ENCODE results near the gene PABPN1L.

DNA sequence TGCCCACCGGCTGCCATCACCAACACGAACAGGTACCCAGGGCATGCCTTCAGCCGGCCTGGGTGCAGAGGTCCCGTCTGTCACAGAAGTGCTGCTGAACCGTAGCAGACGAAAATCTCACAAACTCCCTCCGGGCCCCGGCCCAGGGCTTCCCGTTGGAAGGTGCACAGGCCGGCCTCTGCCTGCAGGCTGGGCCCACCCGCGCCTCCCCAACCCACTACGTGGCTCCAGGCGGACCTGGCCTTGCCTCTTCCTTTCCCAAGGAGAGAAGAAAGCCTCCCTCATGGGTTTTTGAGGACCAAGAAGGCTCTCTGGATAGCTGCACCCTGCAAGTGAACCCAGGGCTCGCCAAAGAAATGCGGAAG, 45.5 kb upstream of the PABPN1L start:
- no peak for TF ChIP-seq POLR2A (IDR thresholded peaks at IDR 0.05; ENCODE audit: low read depth, low read length)
- no peak for TF ChIP-seq FOS (IDR thresholded peaks at IDR 0.05; ENCODE audit: low read depth, low read length)
- TF ChIP-seq CTCF (conservative IDR thresholded peaks at IDR 0.05; ENCODE audit: low read depth, low read length) = no peak
- TF ChIP-seq CEBPB (IDR thresholded peaks at IDR 0.05; ENCODE audit: low read depth, low read length) = no peak
- no peak for TF ChIP-seq RAD21 (IDR thresholded peaks at IDR 0.05; ENCODE audit: low read length)
- no peak for TF ChIP-seq MXI1 (IDR thresholded peaks at IDR 0.05; ENCODE audit: borderline replicate concordance, low read depth, low read length)
- no peak for TF ChIP-seq RFX5 (IDR thresholded peaks at IDR 0.05; ENCODE audit: low read depth, low read length)
- no peak for TF ChIP-seq BHLHE40 (IDR thresholded peaks at IDR 0.05; ENCODE audit: low read depth, low read length)
- no peak for TF ChIP-seq NFE2L2 (IDR thresholded peaks at IDR 0.05; ENCODE audit: low read depth, low read length)
- TF ChIP-seq RCOR1 (IDR thresholded peaks at IDR 0.05; ENCODE audit: insufficient replicate concordance, low read length) = no peak
- TF ChIP-seq MAFK (IDR thresholded peaks at IDR 0.05; ENCODE audit: low read depth, low read length) = no peak
- TF ChIP-seq MAZ (IDR thresholded peaks at IDR 0.05; ENCODE audit: borderline replicate concordance, low read depth, low read length) = no peak
- no peak for TF ChIP-seq SMC3 (IDR thresholded peaks at IDR 0.05; ENCODE audit: low read depth, low read length)

Data from IMR-90 (cell line).